ENCODE results near the gene SDR42E1. TPM values are rescaled to one million over a fixed set of nuclear protein-coding genes. Genes with fewer than 3 reads are reported as not detected.

SDR42E1 gene
- total and polyA plus RNA-seq, 2 of the 8 experiments (the other 6 are each of a cell fraction or from before 2014, with no cell fraction given), result 0.03 TPM; not detected in 1

- no peaks in the 10 kb centered on the region for H3K79me2 ChIP-seq (ENCODE audit: control insufficient read depth in 1 of 2, insufficient read depth in 2 of 2, low read length in 2 of 2)
- H3K56ac ChIP-seq (replicated peaks; ENCODE audit: insufficient read length, low read depth, low read length), result no peak overlapping the region
- H3K9me3 ChIP-seq (ENCODE audit: insufficient read depth in 2 of 2, low read depth in 1 of 2, low read length in 1 of 2), result no peaks in the 10 kb centered on the region
- H3K36me3 ChIP-seq (ENCODE audit: control insufficient read depth in 2 of 4, insufficient read depth in 4 of 4, low read length in 3 of 4), result no peaks in the 10 kb centered on the region
- H3K4ac ChIP-seq (replicated peaks; ENCODE audit: insufficient read length, low read depth, low read length), result no peak overlapping the region
- ChIA-PET POLR2A (ENCODE audit: partially characterized antibody) (no interaction called here), CTCF (ENCODE audit: partially characterized antibody) (interaction anchor here (0.8 to 1.2 kb wide), 2 partner anchors 8 to 205 kb away, joined by 3 to 4 read pairs; no protein-coding TSS in a partner anchor)
- no peak overlapping the region for H3K4me3 ChIP-seq (ENCODE audit: extremely low read depth in 1 of 4, insufficient read depth in 2 of 4, low read depth in 3 of 4, low read length in 4 of 4)
- H3K4me1 ChIP-seq (replicated peaks in 1 of 4; ENCODE audit: control insufficient read depth in 3 of 4, insufficient read depth in 4 of 4, low read length in 3 of 4), result no peaks in the 10 kb centered on the region
- FAIRE-seq, result no peak
- 78% methylated on average over 4 of the region's 4 CpGs; no CpG with 5 or more reads in 1 of the 2 experiments for WGBS, 2 experiments (ENCODE audit: extremely low coverage in 1 of 2, insufficient coverage in 1 of 2, insufficient read length in 1 of 2, insufficient replicate concordance in 2 of 2, low coverage in 1 of 2, low lambda C conversion rate in 2 of 2, missing lambda C conversion rate in 1 of 2)
- no peak overlapping the region for H2BK120ac ChIP-seq (replicated peaks; ENCODE audit: low read depth, low read length)
- peaks cover 0 to 2% of the 10 kb centered on the region in 2 experiments for H4K20me1 ChIP-seq (replicated peaks in 1 of 2; ENCODE audit: control insufficient read depth in 1 of 2, insufficient read depth in 2 of 2, low read length in 2 of 2)
- no peak overlapping the region for H2AFZ ChIP-seq (ENCODE audit: low read length)
- no peaks in the 10 kb centered on the region for H3K23me2 ChIP-seq (ENCODE audit: low read depth, low read length)
- no peak overlapping the region for H2BK12ac ChIP-seq (ENCODE audit: low read depth, low read length)
- H3K14ac ChIP-seq (ENCODE audit: insufficient read length), result no peak overlapping the region
- no peak overlapping the region for H3K27ac ChIP-seq (ENCODE audit: low read depth, low read length)
- DNase-seq (ENCODE audit: low read depth in 1 of 2, low spot score in 2 of 2), result no peak
- no peaks in the 10 kb centered on the region for H3K79me1 ChIP-seq (ENCODE audit: low read depth, low read length)
- H3K4me2 ChIP-seq (ENCODE audit: insufficient read depth in 1 of 2, low read depth in 2 of 2, low read length in 2 of 2), result no peak overlapping the region
- H2AK5ac ChIP-seq (ENCODE audit: low read depth, low read length), result no peak overlapping the region
- H2BK5ac ChIP-seq (ENCODE audit: low read depth, low read length), result no peak overlapping the region
- H4K8ac ChIP-seq (ENCODE audit: extremely low read depth, insufficient read depth, low read length), result no peak overlapping the region
- H2BK15ac ChIP-seq (ENCODE audit: low read length), result no peak overlapping the region
- no peak overlapping the region for H4K91ac ChIP-seq (replicated peaks; ENCODE audit: insufficient read length, low read length)
- no peak overlapping the region for H3K9ac ChIP-seq (replicated peaks in 1 of 4; ENCODE audit: extremely low read depth in 1 of 4, low read depth in 3 of 4, low read length in 3 of 4)
- no peak overlapping the region for H3K18ac ChIP-seq (ENCODE audit: extremely low read depth, low read length)
- H3K27me3 ChIP-seq (replicated peaks in 1 of 4; ENCODE audit: control insufficient read depth in 3 of 4, extremely low read depth in 1 of 4, insufficient read depth in 3 of 4, low read length in 3 of 4), result no peaks in the 10 kb centered on the region; a peak in 1 of 7 replicates
- no peak overlapping the region for H2BK20ac ChIP-seq (ENCODE audit: low read length)
- no peak overlapping the region for H4K5ac ChIP-seq (ENCODE audit: insufficient read length, low read depth, low read length)
- H3K23ac ChIP-seq (ENCODE audit: insufficient read length), result no peak overlapping the region
- TF ChIP-seq CHD1 (IDR thresholded peaks at IDR 0.05; ENCODE audit: low read depth, low read length), result no peak
- TF ChIP-seq KDM4A (IDR thresholded peaks at IDR 0.05; ENCODE audit: low read depth, low read length, severe bottlenecking), result no peak
- TF ChIP-seq KDM5A (IDR thresholded peaks at IDR 0.05; ENCODE audit: low read length), result no peak
- TF ChIP-seq SIRT6 (IDR thresholded peaks at IDR 0.05; ENCODE audit: low read length), result no peak
- TF ChIP-seq ATF3 (IDR thresholded peaks at IDR 0.05; ENCODE audit: insufficient read depth, low read depth, low read length), result no peak
- TF ChIP-seq BCL11A (IDR thresholded peaks at IDR 0.05; ENCODE audit: low read depth in 2 of 2, low read length in 2 of 2), result no peak
- TF ChIP-seq BACH1 (IDR thresholded peaks at IDR 0.05; ENCODE audit: low read length), result no peak
- no peak for TF ChIP-seq RFX5 (IDR thresholded peaks at IDR 0.05; ENCODE audit: borderline replicate concordance, low read depth, low read length)
- no peak for TF ChIP-seq RXRA (IDR thresholded peaks at IDR 0.05; ENCODE audit: insufficient read depth, low read depth, low read length)
- no peak for TF ChIP-seq JUN (IDR thresholded peaks at IDR 0.05; ENCODE audit: low read depth, low read length)
Measured at GRCh38 chr16:82024883-82025282, 13.6 kb upstream of the SDR42E1 start.

Data from H1 (cell line).